Right lobe of liver (tissue), 6 donors: ENCODE results near the gene CA9. TPM values are rescaled to one million over a fixed set of nuclear protein-coding genes. Genes with fewer than 3 reads are reported as not detected.
A peak's percentile ranks its signal among the peaks of the same experiment; 100 is the strongest.
"Not testable (repeated sequence)": the region's sequence is repeated elsewhere in the genome, so short reads cannot be mapped to it uniquely, and the experiment has no call there.

Experiments
- ATAC-seq, 4 donors: fragments of 200-7000 bp; cut with Tn5 transposase; one replicate each; pipeline ENCODE4 v1.9.1; 2020; ENCODE audit warnings: mild to moderate bottlenecking in 4 of 4, moderate library complexity in 4 of 4
- DNase-seq, 3 donors: peaks; one replicate each; pipeline ENCODE4 v3.0.0-alpha.2; 2020
- H3K27ac ChIP-seq, 3 donors: fragments of 200-600 bp; one replicate each; pipeline ENCODE4 v1.8.0; 2022
- H3K27me3 ChIP-seq, 2 donors: fragments of 200-600 bp; one replicate each; pipeline ENCODE4 v1.8.0; 2022
- H3K36me3 ChIP-seq, 4 donors: fragments of 200-600 bp; sonication (generic) in 1 of 4; one replicate each; pipeline versions ENCODE4 v1.5.1 to v1.8.0; 2017 to 2022; ENCODE audit warnings: control low read depth in 1 of 4
- H3K4me1 ChIP-seq, 4 donors: fragments of 200-600 bp; sonication (generic) in 1 of 4; one replicate each; pipeline versions ENCODE4 v1.5.1 to v1.8.0; 2017 to 2022; ENCODE audit warnings: control low read depth in 1 of 4
- H3K4me3 ChIP-seq, 3 donors: fragments of 200-600 bp; one replicate each; pipeline ENCODE4 v1.8.0; 2022
- H3K9me3 ChIP-seq, 4 donors: fragments of 200-600 bp; sonication (generic) in 1 of 4; one replicate each; pipeline versions ENCODE4 v1.5.1 to v1.8.0; 2017 to 2022; ENCODE audit warnings: control low read depth in 1 of 4
- POLR2A ChIP-seq: fragments of 450-650 bp; IDR thresholded peaks from one replicate; pipeline ENCODE4 v1.6.1; 2017; ENCODE audit warnings: antibody characterized with exemption, mild to moderate bottlenecking
- WGBS: methylation state at CpG from one replicate; pipeline ENCODE4 v1.1.6; 2018; ENCODE audit warnings: low coverage, low lambda C conversion rate; ENCODE audit not compliant: insufficient coverage; ENCODE audit errors: missing lambda C conversion rate; 5-methylcytosine and 5-hydroxymethylcytosine counted together
- intact Hi-C, 2 donors: fragments of 100-400 bp; cut with DNase I; formaldehyde crosslinking; loops; one replicate each; pipeline versions ENCODE4 v1.11.2 to v1.14.1; 2022
- total RNA-seq, 6 experiments: library from RNA; depleted of rRNA in 2 of 6; stranded (reverse); fragments of >200 nt in 2 of 6; fragmentation: NEBNext Ultra II Directional in 3 of 6; extraction: Animal tissue kit (Norgen Biotek cat#: 25700) in 3 of 6; gene quantifications; one replicate each; pipeline versions ENCODE4 v1.1.0 to v1.2.4, GENCODE V29; 2016 to 2023
- TF ChIP-seq, protein P1 (sequence below), 4 donors: fragments of 200-600 bp in 3 of 4; fragments of 450-650 bp in 1 of 4; IDR thresholded peaks; one replicate each; pipeline versions ENCODE4 v1.5.1 to v1.8.0; 2016 to 2022; ENCODE audit warnings: antibody characterized with exemption in 4 of 4, mild to moderate bottlenecking in 2 of 4
- donor health status: DM: no; HTN: yes; CAD: no.
- donor health status: DM: no; HTN: no; CAD: no.
- donor health status: DM: no; HTN: no; CAD: no.
- donor health status: DM: no; HTN: yes; CAD: no.
- donor health status: DM: no; HTN: yes; CAD: no.

The CA9 gene
- total RNA-seq, 6 experiments from 2014 or later = 0.64 to 1.6 (median 0.93) TPM; not detected in 1

DNA sequence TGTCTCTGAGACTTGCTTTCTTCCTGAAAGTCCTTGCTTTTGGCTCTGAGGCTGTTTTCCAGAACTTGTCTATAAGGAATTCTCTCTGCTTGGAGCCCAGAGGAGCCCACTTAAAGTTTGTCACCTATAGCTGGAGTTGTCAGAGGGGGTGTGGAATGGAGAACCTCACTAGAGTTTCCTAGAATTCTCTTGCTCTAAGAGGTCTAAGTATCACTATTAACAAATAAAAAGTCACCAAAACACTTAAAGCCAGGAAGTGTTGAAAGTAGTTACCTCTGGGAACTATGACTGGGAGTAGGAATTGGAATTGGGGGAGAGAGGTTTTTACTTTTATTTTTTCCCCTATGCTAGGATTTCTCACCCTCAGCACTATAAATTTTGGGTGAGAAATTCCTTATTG lies 38.0 kb upstream of the CA9 start:
- H3K27ac ChIP-seq = peak overlapping the region in 1 of 3 donors; percentile 14
- intact Hi-C loops = no loop called here
- no peak for ATAC-seq

DNA sequence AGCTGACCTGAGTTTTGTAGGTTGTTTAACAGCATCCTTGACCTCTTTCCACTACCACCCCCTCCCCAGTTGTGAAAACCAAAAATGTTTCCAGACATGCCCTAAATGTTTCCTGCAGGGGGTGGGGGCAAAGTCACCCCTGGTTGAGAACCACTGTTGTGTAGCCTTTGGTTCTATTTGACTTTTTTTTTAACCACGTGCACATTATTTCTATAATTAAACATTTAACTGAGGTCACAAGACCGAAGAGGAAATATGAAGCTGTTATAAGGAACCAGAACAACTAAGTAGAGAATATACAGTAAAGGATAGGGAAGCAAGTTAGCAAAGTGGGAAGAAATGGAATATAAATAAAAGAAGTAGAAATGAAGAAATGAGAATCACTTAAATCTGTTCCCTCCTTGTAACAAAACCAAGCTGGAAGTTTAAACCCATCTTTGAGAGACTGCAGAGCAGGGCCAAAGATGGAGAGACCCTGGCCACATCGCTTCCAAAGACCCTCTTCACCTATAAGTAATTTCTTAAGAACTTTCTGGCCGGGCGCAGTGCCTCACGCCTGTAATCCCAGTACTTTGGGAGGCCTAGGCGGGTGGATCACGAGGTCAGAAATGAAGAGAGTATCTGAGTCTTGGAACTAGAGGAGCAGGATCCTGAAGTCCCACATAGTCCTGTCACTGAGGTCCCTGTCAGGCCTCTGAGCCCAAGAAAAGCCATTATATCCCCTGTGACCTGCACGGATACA lies 37.4 kb upstream of the CA9 start:
- 45% methylated on average over 4 of the region's 9 CpGs for WGBS
- peak overlapping the region in 2 of 3 donors; percentile 18 to 52 for H3K27ac ChIP-seq
- H3K9me3 ChIP-seq = no peaks in the 10 kb centered on the region
- intact Hi-C loops = no loop called here
- no peak overlapping the region for H3K4me3 ChIP-seq
- no peaks in the 10 kb centered on the region for H3K27me3 ChIP-seq
- no peak for TF ChIP-seq POLR2A
- TF ChIP-seq, protein P1, sequence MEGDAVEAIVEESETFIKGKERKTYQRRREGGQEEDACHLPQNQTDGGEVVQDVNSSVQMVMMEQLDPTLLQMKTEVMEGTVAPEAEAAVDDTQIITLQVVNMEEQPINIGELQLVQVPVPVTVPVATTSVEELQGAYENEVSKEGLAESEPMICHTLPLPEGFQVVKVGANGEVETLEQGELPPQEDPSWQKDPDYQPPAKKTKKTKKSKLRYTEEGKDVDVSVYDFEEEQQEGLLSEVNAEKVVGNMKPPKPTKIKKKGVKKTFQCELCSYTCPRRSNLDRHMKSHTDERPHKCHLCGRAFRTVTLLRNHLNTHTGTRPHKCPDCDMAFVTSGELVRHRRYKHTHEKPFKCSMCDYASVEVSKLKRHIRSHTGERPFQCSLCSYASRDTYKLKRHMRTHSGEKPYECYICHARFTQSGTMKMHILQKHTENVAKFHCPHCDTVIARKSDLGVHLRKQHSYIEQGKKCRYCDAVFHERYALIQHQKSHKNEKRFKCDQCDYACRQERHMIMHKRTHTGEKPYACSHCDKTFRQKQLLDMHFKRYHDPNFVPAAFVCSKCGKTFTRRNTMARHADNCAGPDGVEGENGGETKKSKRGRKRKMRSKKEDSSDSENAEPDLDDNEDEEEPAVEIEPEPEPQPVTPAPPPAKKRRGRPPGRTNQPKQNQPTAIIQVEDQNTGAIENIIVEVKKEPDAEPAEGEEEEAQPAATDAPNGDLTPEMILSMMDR (IDR thresholded peaks at IDR 0.05) = no peak
- H3K36me3 ChIP-seq = no peaks in the 10 kb centered on the region
- DNase-seq = no peak
- peak in 3 of 4 donors; percentile 38 to 57 (median 51) for ATAC-seq
- no peaks in the 10 kb centered on the region for H3K4me1 ChIP-seq

More for the DNA sequence above, 38.0 kb upstream of the CA9 start:
- Histone ChIP-seq H3K4me3 (no peak overlapping the region), H3K4me1 (no peaks in the 10 kb centered on the region), H3K36me3 (no peaks in the 10 kb centered on the region), H3K27me3 (no peaks in the 10 kb centered on the region), H3K9me3 (no peaks in the 10 kb centered on the region)
- DNase-seq = no peak
- TF ChIP-seq POLR2A = no peak
- TF ChIP-seq, protein P1 (IDR thresholded peaks at IDR 0.05) = no peak

DNA sequence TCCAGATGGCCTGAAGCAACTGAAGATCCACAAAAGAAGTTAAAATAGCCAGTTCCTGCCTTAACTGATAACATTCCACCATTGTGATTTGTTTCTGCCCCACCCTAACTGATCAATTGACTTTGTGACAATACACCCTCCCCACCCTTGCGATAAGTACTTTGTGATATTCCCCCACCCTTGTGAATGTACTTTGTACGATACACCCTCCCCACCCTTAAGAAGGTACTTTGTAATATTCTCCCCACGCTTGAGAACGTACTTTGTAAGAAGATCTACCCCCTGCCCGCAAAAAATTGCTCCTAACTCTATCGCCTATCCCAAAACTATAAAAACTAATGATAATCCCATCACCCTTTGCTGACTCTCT lies 36.9 kb upstream of the CA9 start:
- H3K27ac ChIP-seq = peak overlapping the region in 2 of 3 donors; percentile 18 to 52
- H3K4me3 ChIP-seq, ATAC-seq, DNase-seq, H3K9me3 ChIP-seq, H3K36me3 ChIP-seq, intact Hi-C loops, H3K4me1 ChIP-seq, H3K27me3 ChIP-seq: not testable (repeated sequence)
- 92% methylated on average over 6 of the region's 6 CpGs for WGBS

DNA sequence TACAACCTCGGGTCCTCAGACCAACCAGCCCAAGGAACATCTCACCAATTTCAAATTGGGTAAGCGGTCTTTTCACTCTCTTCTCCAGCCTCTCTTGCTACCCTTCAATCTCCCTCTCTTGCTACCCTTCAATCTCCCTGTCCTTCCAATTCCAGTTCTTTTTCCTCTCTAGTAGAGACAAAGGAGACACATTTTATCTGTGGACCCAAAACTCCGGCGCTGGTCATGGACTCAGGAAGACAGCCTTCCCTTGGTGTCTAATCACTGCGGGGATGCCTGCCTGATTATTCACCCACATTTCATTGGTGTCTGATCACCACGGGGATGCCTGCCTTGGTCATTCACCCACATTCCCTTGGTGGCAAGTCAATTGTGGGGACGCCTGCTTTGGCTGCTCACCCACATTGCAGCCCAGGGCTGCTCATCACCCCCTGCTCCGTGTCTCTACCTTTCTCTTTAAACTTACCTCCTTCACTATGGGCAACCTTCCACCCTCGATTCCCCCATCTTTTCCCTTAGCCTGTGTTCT lies 36.2 kb upstream of the CA9 start:
- H3K9me3 ChIP-seq, H3K4me1 ChIP-seq, ATAC-seq, DNase-seq, H3K27ac ChIP-seq, H3K36me3 ChIP-seq, H3K4me3 ChIP-seq, intact Hi-C loops, H3K27me3 ChIP-seq: not testable (repeated sequence)
- 96% methylated on average over 7 of the region's 9 CpGs for WGBS

DNA sequence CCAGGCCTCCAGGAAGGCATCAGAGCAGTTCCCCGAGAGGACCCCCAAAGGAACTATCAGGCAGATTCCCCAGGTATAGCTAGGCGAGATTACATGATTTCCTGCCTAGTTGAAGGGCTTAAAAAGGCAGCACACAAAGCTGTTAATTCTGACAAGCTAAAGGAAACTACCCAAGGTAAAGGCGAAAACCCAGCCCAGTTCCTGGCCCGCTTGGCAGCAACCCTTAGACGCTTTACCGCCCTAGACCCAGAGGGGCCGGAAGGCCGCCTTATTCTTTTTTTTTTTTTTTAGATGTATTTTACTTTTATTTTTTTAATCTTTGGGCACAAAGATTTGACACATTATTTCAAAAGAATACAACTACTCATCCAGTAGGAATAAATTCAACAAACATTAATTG lies 35.0 kb upstream of the CA9 start:
- H3K4me1 ChIP-seq, H3K27me3 ChIP-seq, DNase-seq, intact Hi-C loops, H3K4me3 ChIP-seq, H3K9me3 ChIP-seq, H3K27ac ChIP-seq, H3K36me3 ChIP-seq, ATAC-seq: not testable (repeated sequence)
- WGBS = 59% methylated on average over 6 of the region's 8 CpGs

DNA sequence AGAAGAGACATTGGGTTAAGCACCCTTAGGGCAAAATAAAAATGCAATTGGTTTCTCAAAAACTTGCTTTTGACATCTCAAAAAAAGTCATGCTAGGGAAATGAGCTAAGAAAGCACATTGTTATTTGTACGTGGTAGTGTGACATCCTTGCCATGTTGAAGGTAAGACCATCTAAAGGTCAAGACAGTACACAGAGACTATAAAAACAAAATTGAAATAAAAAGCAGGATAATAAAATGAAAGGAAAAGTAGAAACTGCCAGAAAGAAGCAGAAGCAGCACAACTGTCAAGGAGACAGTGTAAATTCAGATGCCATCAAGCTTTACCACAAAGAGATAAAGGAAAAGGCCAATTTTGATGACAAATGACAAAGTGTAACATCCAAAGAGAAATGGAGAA lies 34.5 kb upstream of the CA9 start:
- H3K9me3 ChIP-seq, intact Hi-C loops, H3K27ac ChIP-seq, H3K36me3 ChIP-seq, DNase-seq, H3K4me3 ChIP-seq, H3K4me1 ChIP-seq, H3K27me3 ChIP-seq: not testable (repeated sequence)
- 47% methylated on average over 1 of the region's 1 CpG for WGBS
- peak in 1 of 4 donors; percentile 23 for ATAC-seq
